ENCODE data around the gene NYNRIN.
"Not testable (repeated sequence)": the region's sequence is repeated elsewhere in the genome, so short reads cannot be mapped to it uniquely, and the experiment has no call there.

Gene NYNRIN

DNA sequence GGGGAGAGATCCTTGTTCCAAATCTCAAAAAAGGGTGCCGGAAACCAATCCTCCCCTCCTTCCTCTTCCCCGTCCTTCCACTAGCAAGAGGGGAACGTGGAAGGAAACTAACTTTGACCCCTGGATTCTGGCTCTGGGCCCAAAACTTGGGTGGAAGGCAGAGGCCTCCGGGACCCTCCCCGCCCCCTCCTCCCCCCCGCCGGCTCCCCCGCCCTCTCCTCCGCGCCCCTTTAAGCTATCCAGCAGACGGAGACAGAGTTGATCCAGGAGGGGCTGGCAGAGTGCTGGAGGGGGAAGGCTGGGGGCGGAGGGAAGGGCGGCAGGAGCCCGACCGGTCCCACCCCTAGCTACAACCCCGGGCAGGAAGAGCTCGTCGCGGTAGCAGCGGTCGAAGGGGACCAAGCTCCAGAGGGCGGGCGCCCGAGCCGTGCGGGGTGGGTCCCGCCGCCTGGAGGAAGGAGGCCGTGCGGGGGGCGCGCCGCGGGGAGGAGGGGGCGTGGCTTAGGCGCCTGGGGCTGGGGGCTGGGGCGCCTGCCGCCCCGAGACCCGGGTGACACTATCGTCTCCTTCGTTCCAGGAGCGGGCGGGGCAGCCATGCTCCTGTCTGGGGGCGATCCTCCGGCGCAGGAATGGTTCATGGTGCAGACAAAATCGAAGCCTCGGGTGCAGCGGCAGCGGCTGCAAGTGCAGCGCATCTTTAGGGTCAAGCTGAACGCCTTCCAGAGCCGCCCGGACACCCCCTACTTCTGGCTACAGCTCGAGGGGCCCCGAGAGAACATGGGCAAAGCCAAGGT lies at the start of gene NYNRIN:
Gene NYNRIN (plus strand): TSS at position 351 of the 794 bp plus-strand sequence. CDS start 244 bp downstream, at position 595.
- DNase-seq: no peak

DNA sequence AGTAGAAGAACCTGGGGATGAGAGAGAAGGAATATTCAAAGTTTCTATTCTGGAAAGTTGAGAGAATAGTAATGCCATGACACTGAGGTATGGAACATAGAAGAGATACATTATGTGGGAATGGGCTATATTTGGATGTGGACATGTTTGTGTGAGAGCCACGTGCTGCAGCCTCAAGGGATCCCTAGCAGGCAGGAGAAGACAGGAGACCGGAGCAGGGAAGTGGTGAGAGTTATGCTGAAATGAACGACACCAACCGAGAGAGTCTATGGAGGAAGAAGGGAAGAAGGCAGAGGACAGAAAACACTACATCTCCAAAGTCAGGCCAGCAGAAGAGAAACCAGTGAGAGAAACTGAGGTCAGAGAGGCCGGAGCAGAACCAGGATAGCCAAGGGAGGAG lies 49.1 kb upstream of the NYNRIN start:
- DNase-seq: no peak

DNA sequence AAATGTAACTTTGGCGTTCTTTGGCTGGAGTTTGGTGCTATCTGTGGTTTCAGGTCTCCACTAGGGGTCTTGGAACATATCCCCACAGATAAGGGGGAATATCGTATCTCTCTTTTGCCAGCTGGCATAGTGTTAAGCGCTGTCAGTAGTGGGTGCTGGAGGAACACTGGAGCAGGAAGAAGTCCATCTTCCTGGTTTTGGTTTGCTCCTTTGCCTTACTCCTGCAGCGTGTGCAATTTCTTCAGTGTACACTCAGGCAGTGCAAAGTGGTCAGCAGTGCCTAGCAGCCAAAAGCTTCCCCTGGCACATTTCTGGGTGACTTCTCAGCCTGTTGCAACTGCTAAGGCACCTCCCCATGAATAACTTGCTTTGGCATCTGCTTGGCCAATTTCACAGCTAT lies 47.3 kb upstream of the NYNRIN start:
- no peak for DNase-seq

DNA sequence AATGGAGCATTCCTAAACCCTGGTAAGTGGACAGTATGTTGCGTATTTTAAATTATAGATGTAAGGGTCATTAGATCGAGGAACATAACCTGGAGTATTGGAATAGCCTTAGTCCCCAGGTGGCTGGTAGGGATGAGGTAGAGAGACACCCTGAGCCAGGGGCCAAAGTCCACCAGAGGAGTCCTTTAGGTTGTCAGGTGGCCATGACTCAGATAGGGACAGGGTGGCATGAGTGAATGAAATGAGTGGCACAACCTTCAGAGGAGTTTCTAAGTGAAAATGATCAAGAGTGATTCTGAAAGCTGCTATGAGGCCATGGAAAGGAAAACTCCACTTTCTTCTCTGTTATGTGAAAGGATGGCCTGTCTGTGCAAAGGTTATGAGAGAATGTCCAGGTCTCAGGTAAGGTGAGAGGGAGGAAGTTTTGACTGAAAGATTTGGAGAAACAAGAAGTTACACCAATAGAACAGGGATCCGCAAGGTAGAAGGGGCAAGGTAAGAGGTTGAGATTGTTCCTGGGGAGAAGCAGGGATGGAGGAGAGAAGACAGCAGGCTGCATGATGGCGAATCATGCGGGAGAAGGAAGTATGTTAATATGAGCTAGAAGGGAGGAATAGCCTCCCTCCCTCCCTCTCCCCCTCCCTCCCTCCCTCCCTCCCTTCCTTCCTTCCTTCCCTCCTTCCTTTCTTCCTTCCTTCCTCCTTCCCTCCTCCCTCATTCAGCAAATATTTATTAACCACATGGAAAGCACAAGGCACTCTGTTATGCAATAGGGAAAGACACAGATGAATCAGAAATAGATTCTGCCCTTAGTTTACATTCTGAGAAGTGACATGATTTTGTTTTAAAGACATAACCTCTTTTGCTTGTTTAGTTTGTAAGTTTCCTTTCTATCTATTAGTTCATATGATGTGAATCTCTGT lies 45.0 kb upstream of the NYNRIN start:
- DNase-seq: no peak

DNA sequence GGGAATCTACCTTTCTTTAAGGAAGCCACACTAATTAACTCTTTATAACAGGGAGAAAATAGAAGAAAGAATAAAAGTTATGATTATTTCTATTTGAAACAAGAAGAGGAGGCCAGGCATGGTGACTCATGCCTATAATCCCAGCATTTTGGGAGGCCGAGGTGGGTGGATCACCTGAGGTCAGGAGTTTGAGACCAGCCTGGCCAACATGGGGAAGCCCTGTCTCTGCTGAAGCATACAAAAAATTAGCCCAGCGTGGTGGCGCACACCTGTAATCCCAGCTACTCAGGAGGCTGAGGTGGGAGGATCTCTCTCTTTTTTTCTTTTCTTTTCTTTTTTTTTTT lies 44.3 kb upstream of the NYNRIN start:
- DNase-seq: not testable (repeated sequence)

DNA sequence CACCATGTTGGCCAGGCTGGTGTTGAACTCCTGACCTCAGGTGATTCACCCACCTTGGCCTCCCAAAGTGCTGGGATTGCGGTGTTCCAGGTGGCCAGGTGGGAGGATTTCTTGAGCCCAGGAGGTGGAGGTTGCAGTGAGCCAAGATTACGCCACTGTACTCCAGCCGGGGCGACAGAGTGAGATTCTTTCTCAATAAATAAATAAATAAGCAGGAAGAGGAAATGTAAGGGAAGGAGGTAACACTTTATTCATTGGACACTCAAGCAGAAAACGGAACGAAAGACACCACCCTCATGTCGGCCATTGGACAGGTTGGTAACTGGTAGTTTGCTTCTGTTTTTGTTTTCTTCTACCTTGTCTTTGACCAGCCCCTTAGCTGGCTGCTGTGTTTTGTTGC lies 43.8 kb upstream of the NYNRIN start:
- no peak for DNase-seq

DNA sequence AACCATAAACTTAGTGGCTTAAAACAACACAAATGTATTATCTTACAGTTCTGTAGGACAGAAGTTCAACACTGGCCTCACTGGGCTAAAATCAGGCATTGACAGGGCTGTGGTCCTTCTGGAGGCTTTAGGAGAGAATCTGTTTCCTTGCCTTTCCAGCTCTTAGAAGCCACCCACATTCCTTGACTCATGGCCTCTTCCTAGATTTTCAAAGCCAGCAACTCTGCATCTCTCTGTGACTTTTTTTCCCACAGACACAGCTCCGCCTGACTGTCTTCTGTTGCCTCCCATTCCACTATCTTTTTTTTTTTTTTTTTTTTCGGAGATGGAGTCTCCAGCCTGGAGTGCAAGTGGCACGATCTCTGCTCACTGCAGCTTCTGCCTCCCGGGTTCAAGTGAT lies 42.6 kb upstream of the NYNRIN start:
- no peak for DNase-seq

DNA sequence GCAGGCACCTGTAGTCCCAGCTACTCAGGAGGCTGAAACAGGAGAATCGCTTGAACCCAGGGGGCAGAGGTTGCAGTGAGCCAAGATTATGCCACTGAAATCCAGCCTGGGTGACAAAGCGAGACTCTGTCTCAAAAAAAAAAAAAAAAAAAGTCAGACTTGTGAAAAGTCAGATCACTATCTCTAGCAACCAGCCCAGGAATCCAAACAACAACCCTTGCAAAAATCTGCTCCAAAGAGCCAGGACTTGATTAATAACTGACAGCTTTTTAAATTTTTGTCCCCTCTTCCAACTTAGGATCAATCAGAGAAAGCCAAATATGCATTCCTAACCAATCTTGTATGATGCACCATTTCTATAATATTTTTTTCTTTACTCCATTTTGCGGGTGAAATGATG lies 38.5 kb upstream of the NYNRIN start:
- DNase-seq: no peak

DNA sequence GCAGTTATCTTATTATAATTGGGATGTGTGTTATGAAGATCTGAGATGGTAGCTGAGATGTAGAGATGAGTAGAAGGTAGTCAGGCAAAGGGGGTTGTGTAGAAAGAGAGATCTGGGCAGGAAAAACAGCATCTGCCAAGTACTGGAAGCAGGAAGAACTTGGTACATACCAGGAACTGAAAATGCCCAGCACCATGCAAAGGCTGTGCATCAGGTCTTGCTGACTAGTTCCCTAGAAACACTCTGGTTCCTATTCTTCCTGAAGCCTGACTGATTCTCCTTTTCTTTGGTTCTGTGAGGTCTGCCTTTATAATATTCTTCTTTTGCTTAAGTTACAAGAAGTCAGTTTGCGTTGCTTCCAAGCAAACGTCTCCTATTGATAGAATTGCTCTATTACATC lies 37.5 kb upstream of the NYNRIN start:
- no peak for DNase-seq

DNA sequence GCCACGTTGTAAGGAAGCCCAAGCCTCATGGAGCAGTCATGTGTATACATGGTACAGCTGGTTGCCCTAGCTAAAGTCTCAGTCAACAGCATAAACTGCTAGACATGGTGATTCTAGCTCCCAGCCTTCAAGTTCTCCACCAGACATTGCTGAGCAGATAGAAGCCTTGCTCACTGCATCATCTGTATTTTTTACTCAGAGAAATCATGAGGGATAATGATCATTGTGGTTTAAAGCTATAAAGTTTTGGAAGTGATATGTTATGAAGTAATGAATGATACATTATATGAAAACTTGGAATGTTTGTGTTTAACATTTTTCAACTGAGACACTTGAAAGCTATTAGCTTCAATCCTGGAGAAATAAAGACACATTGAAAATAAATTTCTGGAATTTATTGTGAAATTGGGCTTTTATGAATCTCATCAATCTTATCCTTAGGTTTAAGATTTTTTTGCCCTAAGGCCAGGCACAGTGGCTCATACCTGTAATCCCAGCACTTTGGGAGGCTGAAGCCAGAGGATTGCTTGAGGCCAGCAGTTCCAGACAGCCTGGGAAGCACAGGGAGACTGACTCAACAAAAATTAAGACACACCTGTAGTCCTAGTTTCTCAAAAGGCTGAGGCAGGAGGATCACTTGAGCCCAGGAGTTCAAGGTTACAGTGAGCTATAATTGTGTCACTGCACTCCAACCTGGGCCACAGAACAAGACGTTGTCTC lies 36.4 kb upstream of the NYNRIN start:
- DNase-seq: no peak

DNA sequence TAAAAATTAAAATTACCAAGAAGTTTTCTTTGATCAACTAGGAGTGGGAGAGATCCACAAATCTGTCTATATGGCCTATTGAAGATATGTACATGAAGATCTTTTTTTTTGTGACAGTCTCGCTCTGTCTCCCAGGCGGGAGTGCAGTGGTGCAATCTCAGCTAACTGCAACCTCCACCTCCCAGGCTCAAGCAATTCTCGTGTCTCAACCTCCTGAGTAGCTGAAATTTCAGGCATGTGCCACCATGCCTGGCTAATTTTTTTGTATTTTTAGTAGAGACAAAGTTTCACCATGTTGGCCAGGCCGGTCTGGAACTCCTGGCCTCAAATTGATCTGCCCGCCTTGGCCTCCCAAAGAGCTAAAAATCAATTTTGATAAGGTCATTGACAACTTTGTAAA lies 35.4 kb upstream of the NYNRIN start:
- DNase-seq: no peak

DNA sequence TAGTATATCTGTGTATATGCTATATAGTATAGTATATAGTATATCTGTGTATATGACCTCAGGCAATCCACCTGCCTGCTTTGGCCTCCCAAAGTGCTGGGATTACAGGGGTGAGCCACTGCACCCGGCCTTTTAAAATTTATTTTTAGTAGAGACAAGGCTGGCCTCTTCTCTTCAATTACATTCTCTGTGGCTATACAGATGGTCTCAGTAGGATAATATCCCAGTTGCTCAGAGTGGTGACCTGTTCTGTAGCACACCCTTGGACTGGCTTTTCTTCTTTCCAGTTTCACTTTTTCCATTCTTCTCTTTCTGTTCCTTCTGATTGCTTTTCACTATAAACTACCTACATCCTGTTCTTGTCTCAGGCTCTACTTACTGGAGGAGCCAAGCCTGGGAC lies 34.0 kb upstream of the NYNRIN start:
- no peak for DNase-seq

DNA sequence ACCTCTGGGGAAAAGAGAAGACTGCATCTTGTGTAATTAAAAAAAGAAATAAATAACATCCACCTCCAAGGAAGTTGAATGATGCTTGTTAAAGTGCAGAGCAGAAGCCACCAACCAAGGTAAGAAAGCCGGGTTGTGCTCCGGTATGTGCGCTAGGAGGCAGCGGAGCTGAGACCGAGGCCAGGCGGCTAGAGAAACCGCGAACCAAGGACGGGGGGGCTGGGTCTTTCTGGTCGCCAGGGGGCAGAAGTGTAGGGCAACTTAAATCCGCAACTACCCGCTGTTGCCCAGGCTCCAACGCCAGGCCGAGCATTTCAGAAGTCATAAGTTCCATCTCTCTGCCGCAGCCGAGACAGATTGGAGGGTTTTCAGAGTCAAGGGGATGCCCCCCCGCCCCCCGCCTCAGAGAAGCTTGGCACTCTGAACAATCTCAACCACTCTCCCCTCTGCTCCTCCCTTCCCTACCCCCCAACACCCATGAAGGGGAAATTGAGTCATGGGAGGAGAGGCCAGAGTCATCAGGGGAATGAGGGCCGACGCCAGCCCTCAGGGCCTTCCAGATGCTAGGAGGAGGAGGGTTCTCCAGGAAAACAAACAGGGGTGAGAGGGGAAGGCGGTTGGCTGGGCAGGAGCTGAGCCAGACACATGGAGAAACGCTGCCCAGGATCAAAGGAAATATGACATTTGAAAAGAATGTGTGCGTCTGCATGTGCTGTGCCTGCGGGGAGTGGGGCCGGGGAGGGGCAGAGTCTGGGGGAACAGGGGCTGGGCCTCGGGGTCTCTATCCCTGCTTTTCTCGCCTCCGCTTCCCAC lies 33.0 kb upstream of the NYNRIN start:
- DNase-seq: no peak

DNA sequence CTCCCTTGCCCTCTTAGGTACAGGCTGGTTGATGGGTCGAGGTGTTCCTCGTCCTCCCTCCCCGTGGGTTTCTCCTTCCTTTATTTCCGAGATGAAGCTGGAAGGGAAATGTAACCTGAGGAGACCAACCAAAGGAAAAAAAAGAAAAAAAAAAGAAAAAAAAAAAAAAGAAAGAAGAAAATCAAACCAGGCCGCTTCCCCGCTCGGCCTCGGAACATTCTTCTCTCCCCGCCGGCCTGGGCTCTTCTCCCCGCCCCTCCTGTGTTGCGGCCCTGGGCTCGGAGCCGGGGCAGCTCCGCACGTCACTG lies 32.4 kb upstream of the NYNRIN start:
- no peak for DNase-seq

DNA sequence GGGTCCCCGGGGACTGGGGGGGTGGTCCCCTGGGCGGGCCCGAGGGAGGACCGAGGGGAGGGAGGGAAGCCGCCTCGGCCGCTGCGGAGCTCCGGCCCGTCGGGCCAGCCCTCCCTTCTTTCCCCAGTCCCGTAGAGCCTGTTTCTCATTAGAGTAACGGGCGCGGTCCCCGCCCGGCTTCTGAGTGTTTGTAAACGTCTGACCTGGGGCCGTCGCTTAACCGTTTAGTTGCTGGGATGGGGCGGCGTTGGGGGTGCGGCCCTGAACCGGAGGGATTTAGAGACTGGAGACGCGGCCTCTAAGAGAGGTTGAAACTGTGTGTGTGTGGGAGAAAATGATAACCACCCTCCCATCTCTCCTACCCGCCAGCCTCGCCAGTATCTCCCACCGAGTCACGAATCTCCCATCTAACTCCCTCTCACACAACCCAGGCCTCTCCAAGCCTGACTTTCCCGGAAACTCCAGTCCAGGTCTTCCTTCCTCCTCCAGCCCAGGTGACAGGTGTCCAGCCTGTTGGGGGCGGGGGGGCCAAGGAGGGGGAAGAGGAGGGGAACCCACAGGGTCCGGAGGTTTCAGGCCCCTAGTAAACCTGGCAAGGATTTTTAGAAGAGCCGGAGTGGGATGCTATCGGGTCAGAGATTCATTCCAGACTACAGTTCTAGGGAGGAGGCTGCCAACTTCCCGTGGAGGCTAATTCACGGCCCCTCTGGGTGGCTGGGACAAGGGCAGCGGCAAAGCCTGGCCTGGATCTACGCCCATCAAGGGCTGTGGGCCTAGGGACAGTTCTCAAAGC lies 31.9 kb upstream of the NYNRIN start:
- no peak for DNase-seq

DNA sequence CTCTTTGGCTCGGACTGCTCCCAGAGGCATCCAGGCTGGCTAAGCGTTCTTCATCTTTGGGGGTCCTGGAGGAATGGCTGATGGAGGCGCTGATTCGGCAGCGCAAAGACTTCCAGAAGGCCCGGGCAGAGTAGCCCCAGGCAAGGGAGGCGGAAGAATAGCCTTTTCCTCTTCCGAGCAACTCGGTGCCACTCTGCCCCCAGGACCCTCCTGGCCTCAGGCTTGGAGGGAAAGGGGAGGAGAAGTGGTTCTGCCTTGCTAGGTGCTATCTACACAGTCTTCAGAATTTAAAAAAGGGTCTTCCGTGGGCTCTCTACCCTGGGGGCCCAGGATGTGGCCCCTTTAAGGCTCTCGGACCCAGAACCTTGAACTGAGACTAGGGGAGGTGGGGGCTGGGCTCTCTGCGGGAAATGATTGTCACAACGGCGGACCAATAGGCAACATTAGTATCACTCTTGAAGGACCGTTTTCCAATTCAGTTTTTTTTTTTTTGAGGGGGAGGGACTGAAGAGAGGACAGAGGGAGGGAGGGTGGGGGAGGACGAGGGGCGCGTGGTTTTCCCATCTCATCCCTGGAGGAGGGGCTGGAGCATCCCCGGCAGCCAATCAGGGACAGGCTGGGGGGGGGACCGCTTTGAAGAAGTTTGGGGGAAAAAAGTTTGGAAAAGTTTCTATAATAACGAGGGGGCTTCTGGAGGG lies 31.1 kb upstream of the NYNRIN start, which contains the start of gene NFATC4:
Gene NFATC4 (plus strand): TSS at position 671 of the 698 bp plus-strand sequence. CDS start 157 bp downstream, outside the sequence.
- DNase-seq: no peak

DNA sequence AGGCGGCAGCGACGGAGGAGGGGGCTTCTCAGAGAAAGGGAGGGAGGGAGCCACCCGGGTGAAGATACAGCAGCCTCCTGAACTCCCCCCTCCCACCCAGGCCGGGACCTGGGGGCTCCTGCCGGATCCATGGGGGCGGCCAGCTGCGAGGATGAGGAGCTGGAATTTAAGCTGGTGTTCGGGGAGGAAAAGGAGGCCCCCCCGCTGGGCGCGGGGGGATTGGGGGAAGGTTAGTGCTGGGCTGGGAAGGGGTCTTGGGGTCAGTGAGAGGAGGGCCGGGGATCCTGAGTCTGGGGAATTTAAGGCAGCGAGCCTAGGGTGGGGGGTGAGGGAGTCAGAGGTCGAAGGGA lies 30.6 kb upstream of the NYNRIN start:
- no peak for DNase-seq

DNA sequence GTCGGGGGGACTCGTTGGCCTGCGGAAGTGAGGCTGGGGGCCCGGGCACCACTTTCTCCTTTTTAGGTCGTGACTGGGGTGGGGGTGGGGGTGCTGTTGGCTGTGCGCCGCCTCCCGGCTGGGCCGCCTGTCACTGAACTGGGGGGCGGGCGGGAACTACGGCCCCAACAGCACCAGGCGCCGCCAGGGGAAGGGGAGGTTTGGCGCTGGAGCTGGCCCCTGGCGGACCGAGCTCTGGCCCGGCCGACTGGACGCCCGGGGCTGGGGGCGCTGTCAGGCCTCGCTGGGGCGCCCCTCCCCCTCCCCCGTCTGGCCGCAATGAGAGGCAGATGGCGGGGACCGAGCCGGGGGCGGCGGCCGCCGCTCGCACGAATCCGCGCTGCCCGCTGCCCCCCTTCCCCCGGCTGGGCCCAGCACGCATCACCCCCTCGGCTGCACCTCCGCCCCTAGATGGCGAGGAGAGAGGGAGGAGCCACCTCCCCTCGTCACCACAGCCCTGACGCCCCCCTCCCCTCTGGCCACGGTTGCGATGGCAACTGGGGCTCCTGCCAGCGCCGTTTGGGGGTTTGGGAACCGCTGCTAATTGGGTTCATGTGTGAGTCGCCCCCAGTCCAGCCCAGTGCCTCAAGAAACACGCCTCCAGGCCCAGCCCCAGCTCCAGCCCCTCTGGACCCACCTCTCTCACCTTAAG lies 30.1 kb upstream of the NYNRIN start:
- DNase-seq: no peak

DNA sequence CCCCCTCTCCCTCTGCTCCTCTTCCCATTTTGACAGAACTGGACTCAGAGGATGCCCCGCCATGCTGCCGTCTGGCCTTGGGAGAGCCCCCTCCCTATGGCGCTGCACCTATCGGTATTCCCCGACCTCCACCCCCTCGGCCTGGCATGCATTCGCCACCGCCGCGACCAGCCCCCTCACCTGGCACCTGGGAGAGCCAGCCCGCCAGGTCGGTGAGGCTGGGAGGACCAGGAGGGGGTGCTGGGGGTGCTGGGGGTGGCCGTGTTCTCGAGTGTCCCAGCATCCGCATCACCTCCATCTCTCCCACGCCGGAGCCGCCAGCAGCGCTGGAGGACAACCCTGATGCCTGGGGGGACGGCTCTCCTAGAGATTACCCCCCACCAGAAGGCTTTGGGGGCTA lies 29.3 kb upstream of the NYNRIN start:
- DNase-seq: no peak

DNA sequence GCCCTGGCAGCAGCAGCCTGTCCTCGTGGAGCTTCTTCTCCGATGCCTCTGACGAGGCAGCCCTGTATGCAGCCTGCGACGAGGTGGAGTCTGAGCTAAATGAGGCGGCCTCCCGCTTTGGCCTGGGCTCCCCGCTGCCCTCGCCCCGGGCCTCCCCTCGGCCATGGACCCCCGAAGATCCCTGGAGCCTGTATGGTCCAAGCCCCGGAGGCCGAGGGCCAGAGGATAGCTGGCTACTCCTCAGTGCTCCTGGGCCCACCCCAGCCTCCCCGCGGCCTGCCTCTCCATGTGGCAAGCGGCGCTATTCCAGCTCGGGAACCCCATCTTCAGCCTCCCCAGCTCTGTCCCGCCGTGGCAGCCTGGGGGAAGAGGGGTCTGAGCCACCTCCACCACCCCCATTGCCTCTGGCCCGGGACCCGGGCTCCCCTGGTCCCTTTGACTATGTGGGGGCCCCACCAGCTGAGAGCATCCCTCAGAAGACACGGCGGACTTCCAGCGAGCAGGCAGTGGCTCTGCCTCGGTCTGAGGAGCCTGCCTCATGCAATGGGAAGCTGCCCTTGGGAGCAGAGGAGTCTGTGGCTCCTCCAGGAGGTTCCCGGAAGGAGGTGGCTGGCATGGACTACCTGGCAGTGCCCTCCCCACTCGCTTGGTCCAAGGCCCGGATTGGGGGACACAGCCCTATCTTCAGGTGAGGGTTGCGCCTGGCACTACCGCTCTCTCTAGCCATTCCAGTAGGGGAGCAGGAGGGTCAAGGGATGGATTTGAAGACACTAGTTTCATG lies 28.7 kb upstream of the NYNRIN start:
- no peak for DNase-seq

Measured in SW 1271 (cell line).